HG03159 (cell line): Measurements from ENCODE around the gene PRKD1.
"Not testable (repeated sequence)": the region's sequence is repeated elsewhere in the genome, so short reads cannot be mapped to it uniquely, and the experiment has no call there.

Source experiments
- ATAC-seq: cut with Tn5 transposase; IDR thresholded peaks from one replicate; pipeline ENCODE4 v1.9.1; 2021; ENCODE audit warnings: mild to moderate bottlenecking, moderate library complexity; ENCODE audit not compliant: unreplicated experiment

Gene PRKD1

DNA sequence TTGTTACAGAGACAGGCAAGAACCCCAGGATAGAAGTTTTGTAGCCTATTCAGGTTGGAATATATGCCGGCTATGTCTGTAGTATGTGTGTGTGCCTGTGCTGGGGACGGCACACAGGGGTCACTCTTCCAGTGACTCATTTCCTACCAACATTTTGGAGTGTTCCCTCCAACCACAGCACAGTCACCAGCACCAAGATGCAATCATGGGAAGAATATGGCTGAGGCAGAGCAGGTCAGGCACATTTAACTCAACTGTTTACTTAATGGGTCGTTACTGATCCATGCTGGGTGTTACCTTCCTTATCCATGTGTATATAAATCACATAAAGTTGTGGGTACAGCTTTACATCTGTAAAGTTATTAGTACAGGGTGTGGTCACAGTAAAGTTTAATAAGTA lies 178.3 kb downstream of the PRKD1 start:
- ATAC-seq, result no peak

DNA sequence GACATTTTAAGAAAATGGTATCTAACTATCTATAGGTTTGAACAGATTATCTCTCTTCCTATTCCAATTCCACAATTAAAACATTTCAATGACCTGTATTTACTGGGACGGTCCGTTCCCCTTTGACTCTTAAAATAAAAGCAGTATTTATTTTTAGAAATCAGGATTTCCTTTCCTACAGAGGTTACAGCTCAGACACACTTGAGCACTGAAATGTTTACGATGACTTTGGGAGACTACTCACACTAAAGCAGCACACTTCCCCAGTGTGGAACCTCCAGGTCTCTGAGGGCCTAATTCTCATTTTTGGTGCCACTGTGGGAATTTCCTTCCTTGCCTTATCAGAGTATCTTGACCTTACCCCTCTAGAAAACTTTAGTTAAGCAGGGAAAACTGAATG lies 181.8 kb downstream of the PRKD1 start:
- ATAC-seq, result no peak

DNA sequence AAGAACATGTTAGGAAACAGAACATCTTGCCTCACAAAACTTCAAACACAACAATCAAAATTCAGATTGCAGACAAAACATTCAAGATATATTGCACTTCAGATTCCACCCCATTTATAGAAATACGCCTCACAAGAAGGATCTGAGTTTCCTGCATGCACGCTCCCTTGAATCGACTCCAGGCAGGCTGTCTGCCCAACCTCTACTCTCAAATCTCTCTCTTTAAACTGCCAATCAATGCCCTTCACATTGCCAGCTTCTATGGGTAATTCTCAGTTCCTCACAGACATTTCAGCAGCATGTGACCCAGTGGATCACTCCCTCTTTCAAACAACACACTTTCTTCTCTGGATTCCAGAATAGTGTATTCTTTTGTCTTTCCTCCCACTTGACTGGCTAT lies 184.1 kb downstream of the PRKD1 start:
- no peak for ATAC-seq

DNA sequence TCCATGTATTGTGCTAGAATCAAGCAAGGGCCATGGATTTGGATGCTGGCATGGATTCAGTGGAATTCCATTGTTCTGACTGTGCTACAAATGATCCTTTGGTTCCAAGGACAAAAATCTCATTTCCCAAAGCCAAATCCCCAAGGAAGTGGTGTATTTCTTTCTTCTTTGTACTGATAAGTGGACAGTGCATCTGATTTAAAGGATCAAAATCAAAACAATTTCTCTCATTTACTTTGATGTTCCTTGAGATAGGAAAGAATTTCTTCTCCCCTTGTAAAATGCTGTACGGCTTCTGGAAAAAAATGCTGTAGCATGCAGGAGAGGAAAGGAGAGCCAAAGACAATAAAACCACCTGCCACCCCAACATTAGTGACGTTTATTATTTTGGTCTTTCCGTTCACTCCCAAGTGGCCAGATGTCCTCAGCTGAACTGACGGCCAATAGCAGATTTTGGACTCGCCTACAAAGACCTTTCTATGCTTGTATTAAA lies 185.7 kb downstream of the PRKD1 start:
- ATAC-seq, result no peak

DNA sequence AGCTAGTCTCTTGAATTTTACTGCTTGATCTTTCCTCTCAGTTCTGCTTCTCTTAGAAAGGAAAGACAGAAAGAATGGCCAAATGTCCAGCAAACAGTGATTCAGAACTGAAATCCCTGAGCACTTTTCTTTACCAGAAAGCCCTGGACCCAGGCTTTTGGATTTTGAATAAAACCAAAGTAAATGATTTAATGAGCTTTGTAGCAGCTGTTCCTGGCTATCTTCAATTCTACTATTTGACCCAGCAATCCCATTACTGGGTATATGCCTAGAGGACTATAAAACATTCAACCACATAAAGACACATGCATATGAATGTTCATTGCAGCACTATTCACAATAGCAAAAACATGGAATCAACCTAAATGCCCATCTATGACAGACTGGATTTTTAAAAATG lies 187.2 kb downstream of the PRKD1 start:
- no peak for ATAC-seq

DNA sequence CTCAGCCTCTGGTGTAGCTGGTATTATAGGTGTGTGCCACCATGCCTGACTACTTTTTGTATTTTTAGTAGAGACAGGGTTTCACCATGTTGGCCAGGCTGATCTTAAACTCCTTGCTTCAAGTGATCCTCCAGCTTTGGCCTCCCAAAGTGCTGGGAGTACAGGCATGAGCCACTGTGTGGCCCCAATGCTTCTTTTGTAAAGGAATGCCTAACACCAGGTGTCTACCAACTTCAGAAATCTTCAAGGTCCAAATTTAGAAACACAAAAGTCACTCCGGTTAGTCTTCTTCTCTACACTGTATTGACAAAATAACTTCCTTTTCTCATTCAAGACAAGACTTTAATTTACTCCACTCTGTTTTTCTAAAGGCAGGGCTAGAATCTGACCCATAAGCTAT lies 188.7 kb downstream of the PRKD1 start:
- no peak for ATAC-seq

DNA sequence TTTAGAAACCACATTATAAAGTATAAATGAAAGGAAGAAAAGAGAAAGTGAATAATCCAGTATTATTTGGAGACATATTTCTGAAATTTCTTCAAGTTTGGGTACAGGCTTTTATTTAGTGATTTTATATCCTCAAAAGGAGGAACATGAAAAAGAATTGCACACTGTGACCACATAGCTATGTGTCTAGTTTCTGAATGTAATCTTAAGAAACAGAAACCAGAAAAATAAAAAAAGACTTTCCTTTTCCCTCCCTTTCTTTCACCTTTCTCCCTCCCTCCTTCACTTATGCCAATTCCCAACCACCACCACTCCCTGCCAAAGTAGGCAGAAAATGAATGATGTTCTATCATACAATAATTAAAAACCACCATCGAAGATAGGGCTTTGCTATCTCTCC lies 189.6 kb downstream of the PRKD1 start:
- ATAC-seq, result no peak

DNA sequence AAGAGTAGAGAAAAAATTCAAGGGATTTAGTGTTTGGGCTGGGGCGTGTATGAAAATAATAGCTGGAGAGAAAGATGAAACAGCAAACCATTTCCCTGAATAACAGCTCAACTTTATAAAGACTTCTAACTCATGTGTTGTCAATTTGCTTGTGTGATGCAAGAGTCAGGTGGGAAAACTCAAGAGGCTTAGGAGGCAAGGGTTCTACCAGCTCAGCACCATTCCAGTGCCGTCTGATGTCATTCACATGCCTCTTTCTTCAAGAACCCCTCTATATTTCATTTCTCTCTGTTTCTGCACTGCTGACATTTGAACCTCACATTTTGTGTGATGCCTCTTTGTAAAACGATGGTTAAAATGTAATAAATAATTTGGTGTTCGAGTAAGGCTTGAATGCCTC lies 192.2 kb downstream of the PRKD1 start:
- no peak for ATAC-seq

DNA sequence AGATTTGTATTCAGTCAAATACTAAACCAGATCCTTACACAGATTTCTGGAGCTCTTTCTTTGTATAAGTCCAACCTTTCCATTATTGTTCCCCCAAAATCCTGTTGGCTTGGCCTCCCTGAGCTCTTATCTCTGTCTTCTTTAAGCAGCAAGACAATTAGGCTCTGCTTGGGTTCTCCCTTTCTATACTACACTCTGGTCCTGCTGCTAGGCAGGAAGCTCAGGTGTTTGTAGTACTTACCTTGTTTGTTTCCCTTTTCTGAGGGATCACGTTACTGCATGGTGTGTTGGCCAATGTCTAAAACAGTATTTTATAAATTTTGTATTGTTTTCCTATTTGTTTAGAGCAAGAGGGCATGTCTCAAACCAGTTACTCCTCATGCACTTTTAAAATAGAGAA lies 192.9 kb downstream of the PRKD1 start:
- no peak for ATAC-seq

DNA sequence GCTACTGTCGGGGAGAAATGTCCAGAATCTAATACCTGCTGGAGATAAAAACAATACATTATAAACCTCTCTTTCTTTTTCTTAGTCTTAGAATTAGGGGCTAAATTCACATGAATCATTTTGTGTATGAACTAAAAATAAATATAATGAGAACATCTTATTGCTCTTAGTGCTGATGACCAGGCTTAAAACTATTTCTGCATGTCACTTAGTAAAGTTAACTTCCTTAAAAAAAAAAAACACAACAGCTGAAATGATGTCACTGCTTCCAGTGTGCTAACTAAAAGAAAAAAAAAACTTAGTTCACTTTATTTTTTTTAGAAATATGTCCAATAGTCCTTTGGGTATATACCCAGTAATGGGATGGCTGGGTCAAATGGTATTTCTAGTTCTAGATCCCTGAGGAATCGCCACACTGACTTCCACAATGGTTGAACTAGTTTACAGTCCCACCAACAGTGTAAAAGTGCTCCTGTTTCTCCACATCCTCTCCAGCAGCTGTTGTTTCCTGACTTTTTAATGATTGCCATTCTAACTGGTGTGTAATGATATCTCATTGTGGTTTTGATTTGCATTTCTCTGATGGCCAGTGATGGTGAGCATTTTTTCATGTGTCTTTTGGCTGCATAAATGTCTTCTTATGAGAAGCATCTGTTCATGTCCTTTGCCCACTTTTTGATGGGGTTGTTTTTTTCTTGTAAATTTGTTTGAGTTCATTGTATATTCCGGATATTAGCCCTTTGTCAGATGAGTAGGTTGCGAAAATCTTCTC lies 200.9 kb downstream of the PRKD1 start:
- not testable (repeated sequence) for ATAC-seq

DNA sequence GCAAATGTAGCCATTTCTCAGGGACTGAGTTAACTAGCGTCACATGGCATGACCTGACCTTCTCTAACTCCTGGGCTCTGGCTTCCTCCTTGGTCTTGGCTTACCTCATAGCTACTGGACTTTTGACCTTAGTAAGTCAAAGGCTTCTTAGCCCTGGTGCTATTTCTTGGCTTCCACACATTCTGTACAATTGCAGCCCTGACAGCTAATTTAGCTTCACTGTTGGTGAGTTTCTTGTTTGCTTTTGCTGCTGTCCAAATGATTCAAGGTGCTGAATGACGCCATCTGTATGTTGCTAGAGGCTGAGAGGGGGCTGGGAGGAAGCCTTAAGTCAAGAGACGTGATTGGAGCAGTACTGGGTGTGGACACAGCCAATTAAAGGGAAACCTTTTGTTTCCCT lies 202.7 kb downstream of the PRKD1 start:
- ATAC-seq, result no peak

DNA sequence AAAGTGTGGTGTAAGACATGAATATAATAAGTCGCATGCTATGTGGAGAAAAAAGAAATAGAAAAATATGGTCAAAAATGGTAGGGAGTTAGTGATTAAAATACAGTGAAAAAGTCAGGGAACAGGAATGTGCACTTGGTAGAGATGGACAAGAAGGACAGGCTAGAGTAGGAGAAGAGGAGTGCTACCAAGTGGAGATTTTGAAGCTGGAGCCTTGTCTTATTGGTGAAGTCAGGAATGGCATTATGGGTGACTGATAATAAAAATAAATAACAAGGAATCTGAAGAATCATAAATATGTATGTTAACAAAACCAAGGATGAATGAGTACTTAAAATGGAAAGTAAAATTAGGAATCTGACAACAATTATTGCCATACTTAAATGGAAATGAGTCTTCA lies 204.8 kb downstream of the PRKD1 start:
- no peak for ATAC-seq

DNA sequence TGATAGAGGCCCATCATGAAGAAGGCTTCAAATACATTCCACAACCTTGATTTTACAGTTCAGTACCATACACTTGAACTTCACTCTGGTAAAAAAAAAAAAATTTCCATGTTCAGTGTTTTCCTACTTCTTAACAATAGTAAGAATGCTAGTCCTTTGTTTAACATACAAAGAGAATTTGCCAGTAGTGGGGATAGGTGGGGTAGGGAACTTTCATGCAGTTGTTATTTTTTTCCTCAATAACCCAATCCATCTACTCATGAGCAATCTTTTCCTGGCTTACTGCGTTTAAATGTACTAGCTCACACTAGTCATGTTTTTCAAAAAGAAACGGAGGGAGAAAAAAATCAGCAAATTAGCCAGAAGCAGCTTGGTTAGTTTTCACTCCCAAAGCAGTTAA lies 206.1 kb downstream of the PRKD1 start:
- ATAC-seq, result no peak

DNA sequence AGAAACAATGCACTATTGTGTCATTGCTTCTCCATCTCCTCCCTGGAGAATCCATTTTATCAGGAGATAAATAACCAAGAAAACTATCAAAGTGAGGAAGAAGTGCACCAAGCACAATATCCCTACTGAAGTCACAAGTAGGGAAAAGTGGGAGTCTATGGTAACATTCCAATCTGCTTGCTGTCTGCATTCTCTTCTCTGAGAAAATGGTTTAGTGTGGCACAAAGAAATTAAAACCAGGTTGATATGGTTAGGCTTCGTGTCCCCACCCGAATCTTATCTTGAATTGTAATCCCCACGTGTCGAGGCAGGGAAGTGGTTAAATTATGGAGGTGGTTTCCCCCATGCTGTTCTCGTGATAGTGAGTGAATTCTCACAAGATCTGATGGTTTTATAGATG lies 209.7 kb downstream of the PRKD1 start:
- ATAC-seq, result no peak

DNA sequence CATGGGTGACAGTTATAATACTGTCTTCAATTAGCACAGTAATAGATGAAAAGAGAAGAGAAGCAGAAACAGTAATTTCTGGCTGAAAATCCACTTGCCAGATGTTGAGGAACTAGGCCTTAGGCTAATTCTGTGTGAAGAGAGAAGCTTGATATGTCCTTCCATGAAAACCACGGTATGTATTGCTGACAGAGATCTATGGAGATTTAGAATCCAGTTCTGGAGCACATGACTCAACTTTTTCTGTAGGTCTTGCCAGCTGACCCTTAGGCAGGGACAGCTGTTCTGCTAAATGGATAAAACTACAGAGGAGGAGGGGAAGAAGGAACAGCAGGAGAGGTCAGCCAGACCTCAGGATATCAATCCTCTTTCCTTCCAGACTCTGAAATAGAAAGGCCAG lies 211.5 kb downstream of the PRKD1 start:
- ATAC-seq, result no peak

DNA sequence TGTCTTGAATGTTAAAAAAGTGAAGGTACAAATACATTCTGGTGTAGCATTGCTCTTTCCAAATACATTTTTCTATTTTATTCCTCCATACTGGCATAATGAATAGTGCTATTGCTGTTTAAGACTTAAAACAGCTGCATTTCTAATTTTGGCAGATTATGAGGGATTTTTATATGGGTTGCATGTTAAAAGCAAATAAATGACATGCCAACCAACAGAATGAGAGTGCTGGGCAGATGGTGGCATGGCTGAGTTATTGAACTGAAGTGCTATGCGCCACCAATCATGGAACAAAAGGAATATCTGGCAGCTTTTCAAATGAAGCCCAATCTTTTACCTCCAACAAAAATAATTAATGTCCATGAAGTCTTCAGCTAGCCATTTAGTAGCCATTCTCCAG lies 215.0 kb downstream of the PRKD1 start:
- ATAC-seq, result no peak

DNA sequence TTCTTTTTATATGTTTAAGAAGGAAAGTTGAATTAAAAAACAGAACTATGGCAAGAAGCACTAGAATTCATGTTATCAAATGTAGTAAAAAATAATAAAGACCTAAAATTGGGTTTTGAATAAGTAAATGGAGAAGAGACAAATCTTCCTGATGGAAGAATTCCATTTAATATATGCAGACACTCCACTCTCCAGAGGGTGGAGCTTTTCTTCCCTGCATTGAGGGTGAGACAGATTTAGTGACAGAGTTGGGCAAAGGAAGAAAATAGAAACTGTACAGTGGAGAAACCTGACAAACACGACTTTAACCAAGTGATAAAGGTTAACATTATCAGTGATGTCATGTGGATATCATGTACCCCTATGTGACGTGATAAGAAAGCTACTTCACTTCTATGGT lies 217.6 kb downstream of the PRKD1 start:
- ATAC-seq, result no peak

DNA sequence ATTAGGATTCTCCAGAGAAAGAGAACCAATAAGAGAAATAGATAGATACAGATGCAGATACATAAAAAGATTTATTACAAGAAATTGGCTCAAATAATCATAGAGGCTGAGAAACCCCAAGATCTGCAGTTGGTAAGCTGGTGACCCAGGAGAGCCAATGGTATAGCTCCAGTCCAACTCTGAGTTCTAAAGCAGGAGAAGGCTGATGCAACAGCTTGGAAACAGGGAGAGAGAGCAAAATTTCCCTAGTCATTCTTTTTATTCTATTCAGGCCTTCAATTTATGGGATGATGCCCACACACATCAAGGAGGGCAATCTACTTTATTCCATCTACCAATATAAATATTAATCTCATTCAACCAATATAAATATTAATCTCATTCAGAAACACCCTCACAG lies 218.2 kb downstream of the PRKD1 start:
- ATAC-seq, result no peak

DNA sequence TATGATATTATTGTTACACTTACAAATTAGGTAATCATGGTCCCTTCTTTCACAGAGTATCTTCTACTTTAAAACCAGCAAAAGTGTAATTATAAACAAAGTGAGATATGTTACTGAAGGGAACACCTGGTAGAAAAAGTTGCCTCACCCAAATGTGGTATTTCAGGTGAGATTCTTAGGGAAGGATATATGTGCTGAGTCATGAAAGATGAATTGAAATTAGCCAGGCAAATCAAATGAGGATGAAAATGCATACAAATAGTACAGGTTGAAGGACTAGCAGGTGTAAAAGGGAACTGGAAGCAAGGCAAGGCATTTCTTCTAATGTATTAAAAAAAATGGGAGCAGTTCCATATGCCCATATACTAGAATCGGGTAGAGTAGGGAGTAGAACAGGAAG lies 220.9 kb downstream of the PRKD1 start:
- no peak for ATAC-seq

DNA sequence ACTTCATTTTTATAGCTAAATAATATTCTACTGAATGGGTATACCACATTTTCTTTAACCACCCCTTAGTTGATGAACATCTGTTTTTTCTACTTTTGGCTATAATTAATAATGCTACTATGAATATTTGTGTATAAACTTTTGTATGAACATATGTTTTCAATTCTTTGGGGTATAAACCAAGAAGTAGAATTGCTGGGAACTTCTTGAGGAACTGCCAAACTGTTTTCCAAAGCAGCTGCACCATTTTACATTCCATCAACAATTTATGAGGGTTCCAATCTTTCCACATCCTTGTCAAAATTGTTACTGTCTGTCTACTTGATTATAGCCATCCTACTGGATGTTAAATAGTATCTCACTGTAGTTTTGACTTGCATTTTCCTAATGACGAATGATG lies 221.8 kb downstream of the PRKD1 start:
- no peak for ATAC-seq

DNA sequence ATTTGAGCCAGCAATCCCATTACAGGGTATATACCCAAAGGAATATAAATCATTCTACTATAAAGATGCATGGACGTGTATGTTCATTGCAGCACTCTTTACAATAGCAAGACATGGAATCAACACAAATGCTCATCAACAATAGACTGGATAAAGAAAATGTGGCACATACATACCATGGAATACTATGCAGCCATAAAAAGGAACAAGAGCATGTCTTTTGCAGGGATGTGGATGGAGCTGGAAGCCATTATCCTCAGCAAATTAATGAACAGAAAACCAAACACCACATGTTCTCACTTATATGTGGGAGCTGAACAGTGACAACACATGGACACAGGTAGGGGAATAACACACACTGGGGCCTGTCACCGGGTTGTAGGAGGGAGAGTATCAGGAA lies 238.1 kb downstream of the PRKD1 start:
- not testable (repeated sequence) for ATAC-seq

DNA sequence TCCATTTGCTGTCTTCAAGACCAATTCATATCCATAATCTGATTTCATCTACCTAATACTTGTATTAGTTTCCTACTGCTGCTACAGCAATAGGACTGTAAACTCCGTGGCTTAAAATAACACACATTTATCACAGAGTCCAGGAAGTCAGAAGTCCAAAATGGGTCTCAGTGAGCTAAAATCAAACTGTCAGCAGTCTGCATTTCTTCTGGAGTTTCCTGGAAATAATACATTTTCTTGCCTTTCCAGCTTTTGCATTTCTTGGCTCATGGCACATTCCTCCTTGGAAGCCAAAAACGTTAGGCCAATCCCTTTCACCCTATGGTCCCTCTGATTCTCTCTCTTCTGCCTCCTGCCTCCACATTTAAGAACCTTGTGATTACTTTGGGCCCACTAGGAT lies 239.8 kb downstream of the PRKD1 start:
- no peak for ATAC-seq

DNA sequence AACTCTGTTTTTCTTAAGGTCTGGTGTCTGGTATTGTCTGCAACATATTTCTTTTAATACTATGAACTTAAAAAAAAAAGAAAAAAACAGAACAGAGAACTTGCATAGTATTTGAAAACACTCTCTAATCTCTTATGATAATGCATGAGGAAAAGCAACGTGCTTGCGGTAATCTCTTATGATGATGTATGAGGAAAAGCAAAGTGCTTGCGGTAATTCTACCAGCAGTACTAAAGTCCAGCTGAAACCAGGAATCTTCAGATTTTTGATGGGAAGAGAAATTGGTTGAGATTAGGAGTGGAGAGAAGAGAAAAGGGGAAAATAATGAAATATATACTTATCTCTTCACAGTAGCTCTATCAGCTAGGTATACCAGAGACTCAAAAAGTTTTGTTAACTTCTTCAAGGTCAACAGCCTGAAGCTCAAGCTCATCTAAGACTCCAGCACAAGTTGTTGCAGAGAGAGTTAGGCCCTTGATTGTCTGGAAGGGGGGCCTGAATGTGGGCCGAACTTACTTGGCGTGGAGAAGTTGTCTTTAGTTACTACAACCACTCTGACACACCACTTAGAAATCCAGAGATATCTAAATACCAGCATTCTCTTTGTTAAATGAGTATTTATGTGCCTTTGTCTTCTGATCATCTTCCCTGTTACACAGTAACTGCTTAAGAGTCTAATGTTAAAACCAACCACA lies 240.4 kb downstream of the PRKD1 start:
- ATAC-seq, result no peak
